ENCODE results near the gene ZMIZ1. TPM values are rescaled to one million over a fixed set of nuclear protein-coding genes. Genes with fewer than 3 reads are reported as not detected.

Gene ZMIZ1
- total RNA-seq, 1 experiment from 2014 or later, result 28.4 TPM

DNA sequence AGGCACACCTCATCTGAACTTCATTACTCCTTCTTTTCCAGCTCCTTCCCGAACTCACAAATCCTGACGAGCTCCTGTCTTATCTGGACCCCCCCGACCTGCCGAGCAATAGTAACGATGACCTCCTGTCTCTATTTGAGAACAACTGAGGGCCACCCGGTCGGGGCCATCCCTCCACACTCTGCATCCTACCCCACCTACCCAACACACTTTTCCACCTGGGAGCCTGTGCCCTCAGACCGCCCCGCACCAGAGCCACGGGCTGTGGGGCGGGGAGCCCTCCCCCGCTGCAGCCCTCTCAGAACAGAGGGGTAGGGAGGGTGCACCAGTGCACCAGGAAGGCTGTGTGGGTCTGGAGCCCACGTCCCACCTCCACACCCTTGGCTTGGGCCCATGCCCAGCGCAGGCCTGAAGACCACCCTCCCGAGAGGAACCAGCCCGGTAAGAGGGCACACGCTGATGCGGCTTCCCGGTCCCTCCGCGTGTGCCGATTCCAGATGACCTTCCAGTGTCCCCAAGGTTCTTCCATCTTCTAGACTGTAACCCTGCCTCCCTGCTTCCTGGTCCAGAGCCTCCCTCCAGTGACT lies 243.9 kb downstream of the ZMIZ1 start:
- POLR2A ChIA-PET, result no interaction called here
- CTCF ChIA-PET, result no interaction called here
- TF ChIP-seq JUND (IDR thresholded peaks at IDR 0.05), result no peak
- no peak for TF ChIP-seq EZH2 (IDR thresholded peaks at IDR 0.05)
- TF ChIP-seq SP1 (IDR thresholded peaks at IDR 0.05; ENCODE audit: low read depth), result no peak
- no peak for TF ChIP-seq ELF1 (IDR thresholded peaks at IDR 0.05; ENCODE audit: borderline replicate concordance, low read depth)
- TF ChIP-seq RAD21 (IDR thresholded peaks at IDR 0.05; ENCODE audit: low read depth), result no peak
- TF ChIP-seq CBX3 (IDR thresholded peaks at IDR 0.05; ENCODE audit: low read depth), result no peak
- no peak for TF ChIP-seq EGR1 (IDR thresholded peaks at IDR 0.05; ENCODE audit: low read depth)
- no peak for TF ChIP-seq SRF (IDR thresholded peaks at IDR 0.05; ENCODE audit: low read depth)
- TF ChIP-seq, protein P1, sequence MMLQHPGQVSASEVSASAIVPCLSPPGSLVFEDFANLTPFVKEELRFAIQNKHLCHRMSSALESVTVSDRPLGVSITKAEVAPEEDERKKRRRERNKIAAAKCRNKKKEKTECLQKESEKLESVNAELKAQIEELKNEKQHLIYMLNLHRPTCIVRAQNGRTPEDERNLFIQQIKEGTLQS (IDR thresholded peaks at IDR 0.05), result no peak
- TF ChIP-seq, protein P2, sequence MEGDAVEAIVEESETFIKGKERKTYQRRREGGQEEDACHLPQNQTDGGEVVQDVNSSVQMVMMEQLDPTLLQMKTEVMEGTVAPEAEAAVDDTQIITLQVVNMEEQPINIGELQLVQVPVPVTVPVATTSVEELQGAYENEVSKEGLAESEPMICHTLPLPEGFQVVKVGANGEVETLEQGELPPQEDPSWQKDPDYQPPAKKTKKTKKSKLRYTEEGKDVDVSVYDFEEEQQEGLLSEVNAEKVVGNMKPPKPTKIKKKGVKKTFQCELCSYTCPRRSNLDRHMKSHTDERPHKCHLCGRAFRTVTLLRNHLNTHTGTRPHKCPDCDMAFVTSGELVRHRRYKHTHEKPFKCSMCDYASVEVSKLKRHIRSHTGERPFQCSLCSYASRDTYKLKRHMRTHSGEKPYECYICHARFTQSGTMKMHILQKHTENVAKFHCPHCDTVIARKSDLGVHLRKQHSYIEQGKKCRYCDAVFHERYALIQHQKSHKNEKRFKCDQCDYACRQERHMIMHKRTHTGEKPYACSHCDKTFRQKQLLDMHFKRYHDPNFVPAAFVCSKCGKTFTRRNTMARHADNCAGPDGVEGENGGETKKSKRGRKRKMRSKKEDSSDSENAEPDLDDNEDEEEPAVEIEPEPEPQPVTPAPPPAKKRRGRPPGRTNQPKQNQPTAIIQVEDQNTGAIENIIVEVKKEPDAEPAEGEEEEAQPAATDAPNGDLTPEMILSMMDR (IDR thresholded peaks at IDR 0.05 in 2 of 3, conservative IDR thresholded peaks at IDR 0.05 in 1 of 3; ENCODE audit: borderline replicate concordance in 1 of 3, insufficient read depth in 1 of 3, low read depth in 2 of 3, low read length in 2 of 3), result no peak
- TF ChIP-seq, protein P3, sequence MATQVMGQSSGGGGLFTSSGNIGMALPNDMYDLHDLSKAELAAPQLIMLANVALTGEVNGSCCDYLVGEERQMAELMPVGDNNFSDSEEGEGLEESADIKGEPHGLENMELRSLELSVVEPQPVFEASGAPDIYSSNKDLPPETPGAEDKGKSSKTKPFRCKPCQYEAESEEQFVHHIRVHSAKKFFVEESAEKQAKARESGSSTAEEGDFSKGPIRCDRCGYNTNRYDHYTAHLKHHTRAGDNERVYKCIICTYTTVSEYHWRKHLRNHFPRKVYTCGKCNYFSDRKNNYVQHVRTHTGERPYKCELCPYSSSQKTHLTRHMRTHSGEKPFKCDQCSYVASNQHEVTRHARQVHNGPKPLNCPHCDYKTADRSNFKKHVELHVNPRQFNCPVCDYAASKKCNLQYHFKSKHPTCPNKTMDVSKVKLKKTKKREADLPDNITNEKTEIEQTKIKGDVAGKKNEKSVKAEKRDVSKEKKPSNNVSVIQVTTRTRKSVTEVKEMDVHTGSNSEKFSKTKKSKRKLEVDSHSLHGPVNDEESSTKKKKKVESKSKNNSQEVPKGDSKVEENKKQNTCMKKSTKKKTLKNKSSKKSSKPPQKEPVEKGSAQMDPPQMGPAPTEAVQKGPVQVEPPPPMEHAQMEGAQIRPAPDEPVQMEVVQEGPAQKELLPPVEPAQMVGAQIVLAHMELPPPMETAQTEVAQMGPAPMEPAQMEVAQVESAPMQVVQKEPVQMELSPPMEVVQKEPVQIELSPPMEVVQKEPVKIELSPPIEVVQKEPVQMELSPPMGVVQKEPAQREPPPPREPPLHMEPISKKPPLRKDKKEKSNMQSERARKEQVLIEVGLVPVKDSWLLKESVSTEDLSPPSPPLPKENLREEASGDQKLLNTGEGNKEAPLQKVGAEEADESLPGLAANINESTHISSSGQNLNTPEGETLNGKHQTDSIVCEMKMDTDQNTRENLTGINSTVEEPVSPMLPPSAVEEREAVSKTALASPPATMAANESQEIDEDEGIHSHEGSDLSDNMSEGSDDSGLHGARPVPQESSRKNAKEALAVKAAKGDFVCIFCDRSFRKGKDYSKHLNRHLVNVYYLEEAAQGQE (IDR thresholded peaks at IDR 0.05; ENCODE audit: low read depth), result no peak
- TF ChIP-seq POLR2AphosphoS5 (IDR thresholded peaks at IDR 0.05; ENCODE audit: low read depth, low read length), result no peak
- no peak for TF ChIP-seq EZH2phosphoT487 (IDR thresholded peaks at IDR 0.05; ENCODE audit: borderline replicate concordance)
- no peak for TF ChIP-seq POLR2A (IDR thresholded peaks at IDR 0.05; ENCODE audit: borderline replicate concordance, extremely low read depth, insufficient read depth, insufficient read length)
- H4K20me1 ChIP-seq (ENCODE audit: insufficient read depth), result no peaks in the 10 kb centered on the region
- H3K36me3 ChIP-seq (ENCODE audit: control insufficient read depth in 1 of 2, insufficient read depth in 2 of 2, low read length in 2 of 2), result peaks cover 0 to 4% of the 10 kb centered on the region in 2 experiments; a peak in 1 of 4 replicates
- H3K4me1 ChIP-seq (ENCODE audit: control insufficient read depth in 1 of 2, insufficient read depth in 2 of 2, low read length in 2 of 2), result peaks cover 14% of the 10 kb centered on the region in 2 experiments
- no peaks in the 10 kb centered on the region for H3K27me3 ChIP-seq (ENCODE audit: insufficient read depth, low read length)
- no peak overlapping the region for H3K27ac ChIP-seq (ENCODE audit: low read depth, low read length)
- ATAC-seq (no peak), DNase-seq (ENCODE audit: low read depth, low spot score) (no peak)
- no peak overlapping the region for H3K4me2 ChIP-seq (ENCODE audit: low read length)
- H2AFZ ChIP-seq (ENCODE audit: low read depth, low read length, poor library complexity, severe bottlenecking), result no peak overlapping the region
- H3K9me3 ChIP-seq (ENCODE audit: control insufficient read depth in 1 of 2, insufficient read depth in 1 of 2, low read depth in 1 of 2, low read length in 2 of 2), result no peaks in the 10 kb centered on the region
- intact Hi-C loops (cut with micrococcal nuclease), result no loop called here
- H3K79me2 ChIP-seq (ENCODE audit: insufficient read depth, low read length), result no peaks in the 10 kb centered on the region
- no peak overlapping the region for H3K4me3 ChIP-seq (replicated peaks in 1 of 2; ENCODE audit: low read depth in 1 of 2, low read length in 2 of 2)
- RAD21 ChIA-PET (ENCODE audit: low non-redundant PET in 1 of 2, low total read pairs in 2 of 2, uncharacterized antibody in 2 of 2, unreplicated experiment in 2 of 2), result no interaction called here
- no peak overlapping the region for H3K9ac ChIP-seq (ENCODE audit: low read length)
- no TSS peak for BruUV-seq (replicated peaks)
- H3K9me2 ChIP-seq (ENCODE audit: insufficient read depth), result no peaks in the 10 kb centered on the region
